Neuron (in vitro differentiated cells): ENCODE results near the gene ETV4.

Source experiments
- H2AFZ ChIP-seq: one replicate; pipeline ENCODE4 v1.6.1; 2013; ENCODE audit warnings: low read depth, mild to moderate bottlenecking, inconsistent platforms, low read length, moderate library complexity
- H3K27me3 ChIP-seq: one replicate; pipeline ENCODE4 v1.6.1; 2013; ENCODE audit warnings: low read length; ENCODE audit not compliant: insufficient read depth
- H3K36me3 ChIP-seq: one replicate; pipeline ENCODE4 v1.6.1; 2013; ENCODE audit warnings: low read length; ENCODE audit not compliant: insufficient read depth
- H3K4me1 ChIP-seq: one replicate; pipeline ENCODE4 v1.6.1; 2013; ENCODE audit warnings: low read length; ENCODE audit not compliant: insufficient read depth
- H3K4me3 ChIP-seq: 2 replicates; pipeline ENCODE4 v1.5.1; 2013; ENCODE audit warnings: mild to moderate bottlenecking, low read length, moderate library complexity
- H3K9me3 ChIP-seq: one replicate; pipeline ENCODE4 v1.6.1; 2013; ENCODE audit warnings: low read length

The ETV4 gene

DNA sequence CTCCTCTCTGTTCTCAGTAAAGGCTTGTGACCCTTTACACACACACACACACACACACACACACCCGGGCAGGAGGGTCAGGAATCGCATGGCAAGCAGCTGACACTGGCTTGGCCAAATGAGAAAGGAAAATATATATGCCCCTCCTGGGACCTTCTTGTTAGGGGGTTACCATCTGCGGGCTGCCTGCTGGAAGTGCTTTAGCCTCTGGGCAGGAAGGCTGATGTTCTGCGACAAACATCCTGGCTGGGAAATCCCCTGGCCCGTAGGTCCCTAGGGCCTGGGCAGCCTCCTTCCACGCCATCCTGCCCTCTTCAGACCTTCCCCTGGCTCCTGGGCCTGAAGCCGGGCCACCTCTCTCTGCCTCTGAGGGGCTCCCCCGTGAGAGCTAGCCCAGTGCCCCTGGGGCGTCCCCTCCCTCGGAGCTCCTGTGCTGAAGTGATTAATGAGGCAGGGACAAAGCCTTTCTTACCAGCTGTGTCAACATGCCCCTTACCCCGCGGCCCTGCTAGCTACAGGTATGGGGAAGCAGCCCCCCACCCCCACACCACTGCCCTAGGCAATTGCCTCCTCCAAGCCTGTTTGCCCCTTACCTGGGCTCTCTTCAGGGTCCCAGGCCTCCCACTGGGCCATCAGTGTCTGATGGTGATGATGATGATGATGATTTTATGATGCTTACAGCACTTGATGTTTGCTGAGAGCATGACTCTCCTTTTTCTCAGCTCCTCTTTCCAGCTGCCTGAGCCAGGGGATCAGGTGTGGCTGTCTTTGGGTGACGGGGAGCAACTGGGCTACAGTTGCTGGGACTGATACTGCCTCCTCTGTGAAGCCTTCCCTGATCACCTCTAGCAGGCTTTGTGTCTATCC is 32.8 kb upstream of the ETV4 start:
- no peaks in the 10 kb centered on the region for H3K36me3 ChIP-seq
- H2AFZ ChIP-seq, result no peak overlapping the region
- no peaks in the 10 kb centered on the region for H3K9me3 ChIP-seq
- H3K4me1 ChIP-seq, result peaks cover 15% of the 10 kb centered on the region
- no peak overlapping the region for H3K4me3 ChIP-seq
- H3K27me3 ChIP-seq, result peaks cover 7% of the 10 kb centered on the region

DNA sequence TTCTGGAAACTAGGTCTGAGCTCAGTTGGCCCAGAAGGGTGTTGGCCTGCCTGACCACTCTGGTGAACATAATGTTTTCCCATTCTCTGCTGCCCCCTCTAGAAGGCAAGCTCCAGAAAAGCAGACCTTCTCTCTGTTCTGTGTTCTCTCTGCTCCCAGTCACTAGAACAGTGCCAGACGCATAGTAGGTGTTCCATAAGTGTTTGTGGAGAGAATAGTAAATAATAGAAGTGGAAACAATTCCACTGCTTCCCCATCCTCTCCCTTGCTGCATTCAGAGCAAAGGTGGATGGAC is 32.2 kb upstream of the ETV4 start:
- no peak overlapping the region for H3K4me3 ChIP-seq
- peaks cover 7% of the 10 kb centered on the region for H3K27me3 ChIP-seq
- H3K9me3 ChIP-seq, result no peaks in the 10 kb centered on the region
- no peaks in the 10 kb centered on the region for H3K36me3 ChIP-seq
- no peak overlapping the region for H2AFZ ChIP-seq
- H3K4me1 ChIP-seq, result peaks cover 15% of the 10 kb centered on the region

DNA sequence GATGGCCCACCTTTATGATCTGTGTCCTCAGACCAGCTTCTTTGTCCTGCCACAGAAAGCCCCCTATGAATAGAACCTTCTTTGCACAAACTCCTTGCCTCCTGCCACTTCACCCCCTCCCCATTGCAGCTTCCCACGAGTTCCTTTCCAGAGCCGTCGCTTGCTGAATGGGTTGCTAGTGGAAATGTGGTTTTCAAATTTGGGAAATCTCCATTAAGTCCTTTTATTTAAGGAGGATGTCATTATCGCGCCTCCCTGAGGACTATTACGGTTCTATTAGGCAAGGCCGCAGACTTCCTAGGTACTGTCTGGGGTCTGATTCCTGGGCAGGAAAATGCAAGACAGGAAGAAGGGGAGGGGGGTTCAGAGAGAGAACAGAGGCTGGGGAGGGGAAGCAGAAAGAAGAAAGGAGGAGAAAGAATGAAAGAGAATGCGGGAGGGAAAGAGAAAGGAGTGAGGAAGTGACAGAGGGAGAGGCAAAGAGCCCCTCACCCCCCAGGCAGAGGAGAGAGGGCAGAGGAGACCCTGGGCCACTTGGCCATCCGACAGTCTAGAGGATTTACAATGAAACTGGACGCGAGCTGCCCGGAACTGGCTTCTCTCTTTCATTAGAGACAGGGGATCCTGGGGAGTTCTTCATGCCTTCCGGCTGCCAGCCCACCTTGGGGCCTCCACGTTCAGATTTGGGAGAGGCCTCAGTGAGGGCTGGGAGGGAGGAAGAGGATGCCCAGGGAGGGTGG is 31.7 kb upstream of the ETV4 start:
- Histone ChIP-seq H3K9me3 (no peaks in the 10 kb centered on the region), H3K27me3 (peaks cover 7% of the 10 kb centered on the region), H3K36me3 (no peaks in the 10 kb centered on the region), H2AFZ (no peak overlapping the region), H3K4me1 (peaks cover 15% of the 10 kb centered on the region), H3K4me3 (no peak overlapping the region)

DNA sequence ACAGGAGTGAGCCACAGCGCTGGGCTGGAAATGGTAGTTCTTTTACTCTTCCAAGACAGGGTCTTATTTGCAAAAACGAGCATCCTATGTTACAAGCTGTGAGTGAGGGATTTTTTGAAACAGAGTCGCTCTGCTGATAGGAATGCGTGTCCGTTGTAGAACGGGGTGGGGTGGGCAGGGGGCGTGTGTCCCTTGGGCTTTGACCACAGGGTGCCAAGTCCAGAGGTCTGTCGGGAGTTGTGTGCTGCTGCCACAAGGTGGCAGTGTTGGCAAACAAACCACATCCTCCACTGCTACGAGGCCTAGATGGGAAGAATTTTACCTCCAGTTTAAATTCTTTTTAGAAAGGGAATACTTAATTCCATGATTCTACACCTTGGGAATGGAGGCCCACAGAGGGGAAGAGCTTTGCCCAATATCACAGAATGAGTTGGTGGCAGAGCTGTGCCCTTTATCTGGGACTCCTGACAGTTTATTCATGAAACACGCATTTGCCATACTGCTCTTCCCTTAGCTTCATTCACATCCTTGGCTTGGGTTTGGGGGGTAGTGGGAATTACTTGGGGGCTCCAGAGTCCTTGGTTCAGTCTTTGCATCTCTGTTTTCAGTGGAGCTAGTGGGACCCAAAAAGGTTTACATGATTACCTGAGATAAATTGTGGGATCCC is 30.6 kb upstream of the ETV4 start:
- no peaks in the 10 kb centered on the region for H3K36me3 ChIP-seq
- peaks cover 7% of the 10 kb centered on the region for H3K27me3 ChIP-seq
- H3K4me1 ChIP-seq, result peaks cover 15% of the 10 kb centered on the region
- no peaks in the 10 kb centered on the region for H3K9me3 ChIP-seq
- no peak overlapping the region for H3K4me3 ChIP-seq
- no peak overlapping the region for H2AFZ ChIP-seq

DNA sequence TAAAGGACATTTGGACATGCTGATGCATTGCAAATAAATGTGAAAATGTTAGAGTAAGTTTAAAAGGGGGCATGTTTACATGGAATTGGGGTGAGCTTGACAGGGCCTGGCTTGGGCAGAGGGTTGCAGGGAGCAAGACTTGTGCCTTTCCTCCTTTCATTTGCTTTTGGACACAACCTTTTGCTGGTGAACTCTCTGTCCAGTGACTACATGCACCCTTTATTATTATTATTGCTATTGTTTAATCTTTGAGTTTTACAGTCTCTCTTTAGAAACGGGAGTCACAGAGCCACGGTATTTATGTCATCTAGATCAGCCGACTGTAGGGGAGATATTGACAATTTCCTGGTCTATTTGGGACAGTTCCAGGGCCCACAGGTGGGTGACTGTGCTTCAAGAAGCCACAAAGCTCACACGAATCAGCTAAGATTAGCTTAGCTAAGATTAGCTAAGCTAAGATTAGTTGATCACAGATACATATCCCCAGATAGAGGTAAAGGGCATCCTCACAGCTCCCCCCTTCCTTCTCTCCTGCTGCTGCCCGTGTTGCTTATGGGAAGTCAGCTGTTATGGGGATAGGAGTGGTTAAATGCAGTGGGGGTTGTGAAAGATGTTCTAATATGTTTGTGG is 28.9 kb upstream of the ETV4 start:
- peaks cover 7% of the 10 kb centered on the region for H3K27me3 ChIP-seq

DNA sequence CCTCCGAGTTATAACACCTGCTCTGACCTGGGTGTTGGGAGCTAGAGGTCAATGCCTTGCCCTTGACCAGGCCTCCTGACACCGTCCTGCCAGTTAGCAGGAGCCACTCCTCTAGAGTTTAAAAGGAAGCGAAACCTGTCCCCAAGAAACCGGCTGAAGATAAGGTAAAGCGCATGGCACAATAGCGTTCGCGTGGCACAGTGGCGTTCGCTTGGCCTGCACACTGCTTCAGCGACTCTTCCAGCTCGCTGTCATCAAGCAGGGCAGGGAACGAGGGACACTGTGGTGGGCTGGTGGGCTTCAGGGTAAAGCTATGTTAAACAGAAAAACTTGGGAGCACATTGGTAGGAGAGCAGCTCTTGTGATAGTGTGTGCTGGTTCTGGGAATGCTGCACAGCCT is 28.2 kb upstream of the ETV4 start:
- Histone ChIP-seq H3K27me3 (peaks cover 7% of the 10 kb centered on the region), H3K9me3 (no peaks in the 10 kb centered on the region), H3K4me1 (peaks cover 15% of the 10 kb centered on the region)

More for the DNA sequence above, 28.9 kb upstream of the ETV4 start:
- Histone ChIP-seq H3K4me1 (peaks cover 15% of the 10 kb centered on the region), H3K36me3 (no peaks in the 10 kb centered on the region), H2AFZ (no peak overlapping the region), H3K9me3 (no peaks in the 10 kb centered on the region), H3K4me3 (no peak overlapping the region)

DNA sequence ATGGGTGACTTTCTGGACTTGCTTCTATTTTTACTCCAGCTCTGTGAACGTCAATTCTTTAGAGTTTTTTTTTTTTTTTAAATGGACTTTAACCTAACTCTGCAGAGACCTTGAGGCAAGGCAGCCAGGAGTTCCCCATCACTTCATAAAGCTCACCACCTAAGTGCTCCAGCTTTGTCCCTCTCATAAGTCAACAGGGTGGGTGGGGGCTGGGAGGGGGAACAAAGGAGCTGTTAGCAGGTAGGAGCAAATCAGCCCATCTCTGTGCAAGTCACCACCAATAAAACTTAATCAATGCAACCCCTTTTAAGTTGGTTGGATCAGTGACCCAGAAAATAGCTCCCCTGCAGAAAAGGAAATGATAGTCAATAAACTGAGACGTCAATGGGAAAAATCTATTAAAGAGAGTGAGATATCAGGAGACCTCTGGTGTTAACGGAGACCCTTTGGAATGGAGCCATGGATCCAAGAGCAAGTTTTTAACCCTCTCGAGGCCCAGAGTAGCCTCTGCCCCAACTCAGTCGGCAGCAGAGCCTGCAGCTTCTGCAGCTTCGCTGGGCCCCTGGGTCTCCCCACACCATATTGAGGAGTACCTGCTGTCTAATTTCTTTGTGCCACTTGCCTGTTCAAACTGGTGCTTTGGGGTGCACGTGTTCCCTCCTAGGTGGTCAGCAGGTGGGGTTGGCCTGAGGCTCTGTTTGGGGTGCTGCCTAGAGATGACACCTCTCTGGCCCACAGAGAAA is 27.6 kb upstream of the ETV4 start:
- Histone ChIP-seq H3K4me1 (peaks cover 14% of the 10 kb centered on the region), H3K9me3 (no peaks in the 10 kb centered on the region), H3K4me3 (no peak overlapping the region), H2AFZ (no peak overlapping the region), H3K36me3 (no peaks in the 10 kb centered on the region), H3K27me3 (peaks cover 7% of the 10 kb centered on the region)

More for the DNA sequence above, 28.2 kb upstream of the ETV4 start:
- H3K4me3 ChIP-seq, result no peak overlapping the region
- H3K36me3 ChIP-seq, result no peaks in the 10 kb centered on the region
- no peak overlapping the region for H2AFZ ChIP-seq

DNA sequence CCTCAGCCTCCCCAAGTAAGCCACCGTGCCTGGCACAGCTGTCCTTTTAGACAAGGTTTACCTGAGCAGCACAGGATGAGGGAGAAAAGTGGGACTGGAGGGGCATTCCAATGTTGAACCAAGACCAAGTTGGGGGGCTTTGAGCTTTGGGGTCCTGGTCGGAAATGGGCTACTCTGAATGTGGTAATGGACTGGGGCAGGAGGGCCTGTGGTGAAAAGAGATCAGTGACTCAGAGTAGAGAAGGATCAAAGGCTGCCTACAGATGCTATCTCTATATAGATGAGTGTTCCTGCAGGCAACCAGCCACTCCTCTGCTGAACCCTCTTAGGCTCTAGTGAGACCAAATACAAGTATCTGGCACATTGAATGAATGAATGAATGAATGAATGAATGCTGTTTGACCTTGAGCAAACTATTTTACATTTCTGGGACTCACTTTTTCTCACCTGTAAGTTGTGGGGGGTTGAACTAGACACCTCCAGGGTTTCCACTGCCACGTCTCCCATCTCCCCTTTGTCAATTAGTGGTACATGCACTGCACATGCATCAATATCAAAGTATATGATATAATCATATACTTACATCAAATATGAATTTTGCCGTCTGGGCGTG is 26.3 kb upstream of the ETV4 start:
- no peaks in the 10 kb centered on the region for H3K9me3 ChIP-seq
- H3K4me1 ChIP-seq, result peaks cover 1% of the 10 kb centered on the region
- no peaks in the 10 kb centered on the region for H3K36me3 ChIP-seq
- no peak overlapping the region for H3K4me3 ChIP-seq
- H3K27me3 ChIP-seq, result peaks cover 5% of the 10 kb centered on the region
- H2AFZ ChIP-seq, result no peak overlapping the region

DNA sequence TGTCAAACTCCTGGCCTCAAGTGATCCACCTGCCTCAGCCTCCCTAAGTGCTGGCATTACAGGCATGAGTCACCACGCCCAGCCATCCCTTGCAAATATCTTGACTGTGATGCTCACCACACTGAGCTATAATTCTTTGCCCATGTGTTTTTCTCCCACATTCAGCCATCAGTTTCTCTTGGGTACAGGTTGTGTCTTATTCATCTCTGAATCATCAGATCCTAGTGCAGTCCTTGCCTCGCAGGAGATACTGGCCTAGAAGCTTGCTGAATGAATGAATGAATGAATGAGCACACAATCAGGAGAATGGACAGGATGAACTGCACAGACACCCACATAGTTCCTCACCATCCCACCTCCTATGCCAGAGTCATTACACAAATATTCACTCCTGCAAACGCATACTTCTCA is 24.4 kb upstream of the ETV4 start:
- Histone ChIP-seq H3K36me3 (no peaks in the 10 kb centered on the region), H3K4me3 (no peak overlapping the region), H2AFZ (no peak overlapping the region), H3K27me3 (peaks cover 5% of the 10 kb centered on the region), H3K9me3 (no peaks in the 10 kb centered on the region), H3K4me1 (no peaks in the 10 kb centered on the region)

DNA sequence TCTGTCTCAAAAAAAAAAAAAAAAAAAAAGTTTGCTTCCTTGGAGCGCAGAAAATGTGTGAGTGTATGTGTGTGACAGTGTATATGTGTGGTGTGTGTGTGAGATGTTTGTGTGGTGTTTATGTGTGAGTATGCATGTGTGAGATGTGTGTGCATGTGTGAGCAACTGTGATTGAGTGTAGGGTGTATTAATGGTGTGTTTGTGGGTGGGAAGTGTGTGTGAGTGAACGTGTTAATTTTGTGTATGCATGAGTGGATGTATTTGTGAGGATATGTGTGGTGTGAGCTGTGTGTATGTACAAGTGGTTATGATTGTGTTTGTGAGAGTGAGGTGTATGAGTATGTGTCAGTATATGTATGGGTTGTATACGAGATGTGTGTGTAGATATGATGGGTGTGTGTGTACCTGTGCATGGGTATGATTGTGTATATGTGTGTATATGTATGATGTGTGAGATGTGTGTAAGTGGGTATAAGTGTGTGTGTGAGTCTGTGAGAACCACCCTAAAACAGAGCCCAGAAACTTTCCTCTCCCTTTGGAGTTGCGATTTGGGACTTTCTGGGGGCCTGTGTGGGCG is 22.5 kb upstream of the ETV4 start:
- peaks cover 3% of the 10 kb centered on the region for H3K4me1 ChIP-seq
- H3K4me3 ChIP-seq, result no peak overlapping the region
- no peaks in the 10 kb centered on the region for H3K27me3 ChIP-seq

DNA sequence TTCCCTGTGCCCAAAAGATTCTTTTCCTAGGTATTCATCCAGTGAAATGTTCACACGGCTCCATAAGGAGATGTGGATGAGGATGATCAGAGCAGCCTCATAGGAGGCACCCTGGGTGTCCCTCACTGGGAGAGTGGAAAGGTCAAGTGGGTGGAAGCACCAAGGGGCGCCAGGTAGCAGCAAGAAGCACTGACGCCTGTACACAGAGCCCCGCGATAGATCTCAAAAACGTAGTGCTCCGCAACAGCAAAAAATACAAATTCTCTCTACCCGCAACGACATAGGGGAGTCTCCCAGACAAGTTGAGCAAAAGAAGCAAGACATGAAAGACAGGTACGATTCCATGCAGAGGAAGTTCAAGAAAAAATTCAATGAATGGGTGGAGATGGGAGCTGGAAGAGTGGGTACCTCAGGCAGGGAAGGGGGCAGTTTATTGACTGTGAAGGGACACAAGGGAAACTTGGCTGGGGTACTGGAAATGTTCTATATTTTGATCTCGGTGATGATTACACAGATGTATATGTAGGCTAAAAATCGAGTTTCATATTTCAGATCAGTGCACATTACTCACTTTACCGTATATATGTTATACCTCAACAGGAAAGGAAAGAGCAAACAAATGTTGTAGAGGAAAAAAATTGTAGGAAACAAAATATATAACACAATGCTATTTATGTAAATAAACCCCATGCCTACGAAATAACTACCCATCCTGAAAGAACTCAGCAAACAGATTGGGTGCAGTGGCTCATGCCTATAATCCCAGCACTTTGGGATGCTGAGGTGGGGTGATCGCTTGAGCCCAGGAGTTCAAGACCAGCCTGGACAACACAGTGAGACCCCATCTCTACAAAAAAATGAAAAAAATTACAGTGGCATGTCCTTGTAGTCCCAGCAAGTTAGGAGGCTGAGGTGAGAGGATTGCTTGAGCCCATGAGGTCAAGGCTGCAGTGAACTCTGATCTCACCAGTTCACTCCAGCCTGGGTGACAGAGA is 17.8 kb upstream of the ETV4 start:
- Histone ChIP-seq H3K27me3 (peaks cover 6% of the 10 kb centered on the region), H3K36me3 (no peaks in the 10 kb centered on the region), H3K4me3 (no peak overlapping the region), H3K9me3 (no peaks in the 10 kb centered on the region), H3K4me1 (peaks cover 13% of the 10 kb centered on the region), H2AFZ (no peak overlapping the region)

More for the DNA sequence above, 22.5 kb upstream of the ETV4 start:
- Histone ChIP-seq H2AFZ (no peak overlapping the region), H3K9me3 (no peaks in the 10 kb centered on the region), H3K36me3 (no peaks in the 10 kb centered on the region)
